MM.1S (cell line): Measurements from ENCODE around the gene PSMD11.

Experiments used
- DNase-seq: peaks from one replicate; pipeline ENCODE4 v3.0.0-alpha.2; 2015
- H2AFZ ChIP-seq: fragments of 300-600 bp; sonication (generic); 2 replicates; pipeline ENCODE4 v1.6.0; 2016; ENCODE audit warnings: antibody characterized with exemption, low read length
- H3F3A ChIP-seq: fragments of 300-600 bp; sonication (generic); 2 replicates; pipeline ENCODE4 v1.6.1; 2016; ENCODE audit warnings: mild to moderate bottlenecking, antibody characterized with exemption, low read length, moderate library complexity, mixed read lengths; ENCODE audit not compliant: insufficient read depth
- H3K27ac ChIP-seq: fragments of 300-600 bp; sonication (generic); 2 replicates; pipeline ENCODE4 v1.5.1; 2016; ENCODE audit warnings: mild to moderate bottlenecking, low read length
- H3K27me3 ChIP-seq: fragments of 300-600 bp; sonication (generic); replicated peaks from 2 replicates; pipeline ENCODE4 v1.6.0; 2016; ENCODE audit warnings: low read length; ENCODE audit not compliant: insufficient read depth
- H3K36me3 ChIP-seq: fragments of 300-600 bp; sonication (generic); replicated peaks from 2 replicates; pipeline ENCODE4 v1.6.1; 2016; ENCODE audit warnings: mild to moderate bottlenecking, low read length, mixed read lengths; ENCODE audit not compliant: insufficient read depth
- H3K4me1 ChIP-seq: fragments of 300-600 bp; sonication (generic); 2 replicates; pipeline ENCODE4 v1.6.1; 2016; ENCODE audit warnings: low read length, mixed read lengths
- H3K4me2 ChIP-seq: fragments of 300-600 bp; sonication (generic); 2 replicates; pipeline ENCODE4 v1.6.0; 2016; ENCODE audit warnings: low read depth, low read length
- H3K4me3 ChIP-seq: fragments of 300-600 bp; sonication (generic); 2 replicates; pipeline ENCODE4 v1.5.1; 2016; ENCODE audit warnings: low read length, mixed read lengths
- H3K79me2 ChIP-seq: fragments of 300-600 bp; sonication (generic); 2 replicates; pipeline ENCODE4 v1.6.1; 2016; ENCODE audit warnings: mixed run types, low read length, mixed read lengths
- H3K9ac ChIP-seq: fragments of 300-600 bp; sonication (generic); 2 replicates; pipeline ENCODE4 v1.6.1; 2016; ENCODE audit warnings: low read length, mixed read lengths
- H3K9me2 ChIP-seq: fragments of 300-600 bp; sonication (generic); replicated peaks from 2 replicates; pipeline ENCODE4 v1.6.1; 2016; ENCODE audit warnings: mild to moderate bottlenecking, low read length, mixed read lengths; ENCODE audit not compliant: insufficient read depth
- H3K9me3 ChIP-seq: fragments of 300-600 bp; sonication (generic); replicated peaks from 2 replicates; pipeline ENCODE4 v1.6.1; 2016; ENCODE audit warnings: mild to moderate bottlenecking, low read length, mixed read lengths; ENCODE audit not compliant: insufficient read depth
- H4K20me1 ChIP-seq: fragments of 300-600 bp; sonication (generic); 2 replicates; pipeline ENCODE4 v1.6.1; 2016; ENCODE audit warnings: mild to moderate bottlenecking, low read length, moderate library complexity, mixed read lengths; ENCODE audit not compliant: insufficient read depth
- EZH2 ChIP-seq: fragments of 300-600 bp; sonication (generic); optimal IDR thresholded peaks from 2 replicates; pipeline ENCODE3; 2017; ENCODE audit warnings: low read depth, mild to moderate bottlenecking, antibody characterized with exemption, low read length, mixed read lengths
- EZH2phosphoT487 ChIP-seq: fragments of 300-600 bp; sonication (generic); IDR thresholded peaks from 2 replicates; pipeline ENCODE4 v1.6.1; 2018; ENCODE audit warnings: antibody characterized with exemption, low read length
- TF ChIP-seq, protein P1 (sequence below): fragments of 300-600 bp; sonication (generic); IDR thresholded peaks from 2 replicates; pipeline ENCODE4 v1.5.1; 2016; ENCODE audit warnings: antibody characterized with exemption, low read length, mixed read lengths

Gene PSMD11

DNA sequence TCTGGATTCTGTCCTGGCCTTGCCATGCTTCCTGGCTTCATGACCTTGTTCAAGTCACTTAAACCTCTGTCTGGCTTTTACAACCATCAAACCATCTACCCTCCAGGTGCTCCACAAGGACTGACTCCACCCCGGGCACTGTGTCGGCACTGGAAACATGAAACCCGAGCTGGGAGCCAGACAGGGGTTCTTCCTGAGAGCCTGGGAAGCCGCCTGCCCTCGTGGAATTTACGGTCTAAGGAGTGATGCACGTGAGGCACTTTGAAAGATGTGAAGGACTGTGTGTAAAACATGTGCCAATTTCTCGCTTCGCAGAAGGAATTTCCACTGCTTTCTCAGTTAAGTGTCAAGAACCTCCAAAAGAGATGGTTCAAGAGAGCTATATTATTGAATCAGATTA is 54.1 kb downstream of the PSMD11 start:
- no peak overlapping the region for H3K9ac ChIP-seq
- no peak overlapping the region for H3K27ac ChIP-seq
- TF ChIP-seq EZH2phosphoT487 (no peak), EZH2 (no peak)
- TF ChIP-seq, protein P1, sequence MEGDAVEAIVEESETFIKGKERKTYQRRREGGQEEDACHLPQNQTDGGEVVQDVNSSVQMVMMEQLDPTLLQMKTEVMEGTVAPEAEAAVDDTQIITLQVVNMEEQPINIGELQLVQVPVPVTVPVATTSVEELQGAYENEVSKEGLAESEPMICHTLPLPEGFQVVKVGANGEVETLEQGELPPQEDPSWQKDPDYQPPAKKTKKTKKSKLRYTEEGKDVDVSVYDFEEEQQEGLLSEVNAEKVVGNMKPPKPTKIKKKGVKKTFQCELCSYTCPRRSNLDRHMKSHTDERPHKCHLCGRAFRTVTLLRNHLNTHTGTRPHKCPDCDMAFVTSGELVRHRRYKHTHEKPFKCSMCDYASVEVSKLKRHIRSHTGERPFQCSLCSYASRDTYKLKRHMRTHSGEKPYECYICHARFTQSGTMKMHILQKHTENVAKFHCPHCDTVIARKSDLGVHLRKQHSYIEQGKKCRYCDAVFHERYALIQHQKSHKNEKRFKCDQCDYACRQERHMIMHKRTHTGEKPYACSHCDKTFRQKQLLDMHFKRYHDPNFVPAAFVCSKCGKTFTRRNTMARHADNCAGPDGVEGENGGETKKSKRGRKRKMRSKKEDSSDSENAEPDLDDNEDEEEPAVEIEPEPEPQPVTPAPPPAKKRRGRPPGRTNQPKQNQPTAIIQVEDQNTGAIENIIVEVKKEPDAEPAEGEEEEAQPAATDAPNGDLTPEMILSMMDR, result no peak
- no peaks in the 10 kb centered on the region for H3K36me3 ChIP-seq
- H3K27me3 ChIP-seq, result no peaks in the 10 kb centered on the region
- H3K4me1 ChIP-seq, result peaks cover 10% of the 10 kb centered on the region
- H2AFZ ChIP-seq, result no peak overlapping the region
- DNase-seq, result no peak
- no peak overlapping the region for H3K4me2 ChIP-seq
- no peaks in the 10 kb centered on the region for H3K9me3 ChIP-seq
- no peaks in the 10 kb centered on the region for H4K20me1 ChIP-seq
- H3K9me2 ChIP-seq, result no peaks in the 10 kb centered on the region
- H3K79me2 ChIP-seq, result no peaks in the 10 kb centered on the region
- H3K4me3 ChIP-seq, result no peak overlapping the region
- peaks cover 7% of the 10 kb centered on the region; the same call in 1 of the 2 replicates for H3F3A ChIP-seq

DNA sequence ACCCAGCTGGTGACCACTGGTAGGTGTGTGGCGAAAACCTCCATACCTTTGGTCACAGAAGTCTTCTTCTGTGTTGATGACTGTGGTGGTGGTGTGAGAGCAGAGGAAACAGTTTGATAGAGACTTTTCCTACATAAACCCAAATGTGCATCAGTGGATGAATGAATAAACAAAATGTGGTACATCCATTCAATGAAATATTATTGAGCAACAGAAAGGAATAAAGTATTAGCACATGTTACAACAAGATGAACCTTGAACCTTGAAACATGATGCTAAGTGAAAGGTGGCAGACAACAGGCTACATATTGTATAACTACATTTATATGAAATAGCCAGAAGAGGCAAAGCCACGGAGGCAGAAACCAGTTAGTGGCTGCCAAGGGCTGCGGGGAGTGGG is 57.7 kb downstream of the PSMD11 start:
- no peak overlapping the region for H3K27ac ChIP-seq
- H3K9me2 ChIP-seq, result no peaks in the 10 kb centered on the region
- TF ChIP-seq EZH2, result no peak
- no peak for TF ChIP-seq EZH2phosphoT487
- TF ChIP-seq, protein P1, result no peak
- H3K27me3 ChIP-seq, result no peaks in the 10 kb centered on the region
- H3K79me2 ChIP-seq, result no peaks in the 10 kb centered on the region
- H3K4me3 ChIP-seq, result no peak overlapping the region
- peaks cover 23% of the 10 kb centered on the region; the same call in 1 of the 2 replicates for H3F3A ChIP-seq
- no peaks in the 10 kb centered on the region for H3K36me3 ChIP-seq
- no peak overlapping the region for H2AFZ ChIP-seq
- H3K9ac ChIP-seq, result no peak overlapping the region
- no peak overlapping the region for H3K4me2 ChIP-seq
- no peaks in the 10 kb centered on the region for H4K20me1 ChIP-seq
- H3K4me1 ChIP-seq, result peaks cover 32% of the 10 kb centered on the region
- DNase-seq, result no peak
- H3K9me3 ChIP-seq, result no peaks in the 10 kb centered on the region

DNA sequence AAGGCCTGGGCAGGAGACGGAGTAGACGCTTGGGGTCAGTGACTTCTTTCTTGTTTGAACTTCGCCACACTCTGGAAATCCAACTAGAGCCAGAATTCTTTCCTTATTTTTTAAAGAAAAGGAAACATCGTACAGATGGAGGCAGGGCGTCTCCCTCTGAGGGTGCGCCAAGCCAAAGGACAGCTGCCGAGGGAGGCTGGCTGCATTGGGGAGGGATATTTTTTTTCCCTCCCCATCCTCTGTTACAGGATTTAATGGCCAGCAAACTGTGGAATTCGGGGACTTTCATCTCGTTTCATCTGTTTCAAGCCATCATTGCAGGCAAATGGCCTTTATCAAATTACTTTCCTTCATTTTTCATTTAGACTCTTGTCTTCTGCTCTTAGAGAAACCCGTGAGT is 58.4 kb downstream of the PSMD11 start:
- Histone ChIP-seq H3K4me3 (no peak overlapping the region), H3K27ac (peak overlapping the region; percentile 73; the same call in 1 of the 2 replicates), H3K4me2 (peak overlapping the region; percentile 27; the same call in 1 of the 2 replicates), H4K20me1 (no peaks in the 10 kb centered on the region), H3K9me2 (no peaks in the 10 kb centered on the region), H3K79me2 (no peaks in the 10 kb centered on the region), H3K4me1 (peaks cover 32% of the 10 kb centered on the region), H2AFZ (no peak overlapping the region), H3K36me3 (no peaks in the 10 kb centered on the region), H3F3A (peaks cover 23% of the 10 kb centered on the region; the same call in 1 of the 2 replicates), H3K9me3 (no peaks in the 10 kb centered on the region), H3K9ac (no peak overlapping the region), H3K27me3 (no peaks in the 10 kb centered on the region)
- no peak for DNase-seq
- TF ChIP-seq, protein P1, result no peak
- TF ChIP-seq EZH2phosphoT487 (no peak), EZH2 (no peak)
